Activated CD4-positive, alpha-beta T cell treated with anti-CD3 and anti-CD28 coated beads for 36 hours (primary cell): Measurements from ENCODE around the gene RILP. TPM values are rescaled to one million over a fixed set of nuclear protein-coding genes. Genes with fewer than 3 reads are reported as not detected.
"Not testable (repeated sequence)": the region's sequence is repeated elsewhere in the genome, so short reads cannot be mapped to it uniquely, and the experiment has no call there.

Experiments
- ATAC-seq: fragments of 200-7000 bp; cut with Tn5 transposase; one replicate; pipeline ENCODE4 v1.10.0; 2021; ENCODE audit warnings: mild to moderate bottlenecking, moderate library complexity
- CTCF ChIA-PET: fragments of 350-600 bp; sonication (Branson Sonifier 250); formaldehyde crosslinking; loops from one replicate; lab custom pipeline; 2021; ENCODE audit warnings: antibody characterized with exemption; lab: Charles Lee
- POLR2A ChIA-PET: fragments of 350-600 bp; sonication (Branson Sonifier 250); formaldehyde crosslinking; loops from one replicate; lab custom pipeline; 2021; ENCODE audit warnings: antibody characterized with exemption, inconsistent platforms; lab: Charles Lee
- DNase-seq: peaks from one replicate; pipeline ENCODE4 v3.0.0-alpha.2; 2020
- H3K27ac Mint-ChIP-seq: one replicate; pipeline ENCODE4 v1.8.0; 2021; ENCODE audit warnings: mixed read lengths
- H3K27me3 Mint-ChIP-seq: one replicate; pipeline ENCODE4 v1.8.0; 2021; ENCODE audit warnings: mixed read lengths
- H3K36me3 Mint-ChIP-seq: one replicate; pipeline ENCODE4 v1.8.0; 2021; ENCODE audit warnings: low read depth, mixed read lengths
- H3K4me1 Mint-ChIP-seq: one replicate; pipeline ENCODE4 v1.8.0; 2021; ENCODE audit warnings: mixed read lengths
- H3K4me3 Mint-ChIP-seq: one replicate; pipeline ENCODE4 v1.8.0; 2021; ENCODE audit warnings: mild to moderate bottlenecking, moderate library complexity, mixed read lengths
- H3K9me3 Mint-ChIP-seq: one replicate; pipeline ENCODE4 v1.8.0; 2021; ENCODE audit warnings: low read depth, mixed read lengths
- intact Hi-C, 2 experiments: fragments of 100-400 bp; cut with DNase I in 1 of 2; cut with micrococcal nuclease in 1 of 2; formaldehyde crosslinking; loops; one replicate each; pipeline versions ENCODE4 v1.14.2 to v1.15.1; 2022 to 2024; cut with DNase I, micrococcal nuclease
- total RNA-seq, 2 experiments: library from RNA; stranded (reverse); gene quantifications; one replicate each; pipeline ENCODE4 v1.2.3, GENCODE V29; 2021

RILP gene
- total RNA-seq = 1 to 10 TPM; 2.1 to 2.6 TPM

- H3K4me3 Mint-ChIP-seq = peak within 1 kb of the TSS; percentile 43
- H3K4me1 Mint-ChIP-seq = peaks cover 17% of the 10 kb centered on the region
- no peak for DNase-seq
- H3K9me3 Mint-ChIP-seq = no peaks in the 10 kb centered on the region
- ChIA-PET POLR2A (interaction anchor here (0.9 to 1.4 kb wide), 5 partner anchors 12 to 67 kb away, joined by 3 to 6 read pairs (median 4); no protein-coding TSS in a partner anchor), CTCF (interaction anchor here (0.6 to 2.6 kb wide), 21 partner anchors 9 to 376 kb away, joined by 3 to 14 read pairs (median 4); partner anchors contain the start of gene RTN4RL1)
- H3K36me3 Mint-ChIP-seq = peaks cover 34% of the 10 kb centered on the region
- peak within 1 kb of the TSS; percentile 43 for H3K27ac Mint-ChIP-seq
- intact Hi-C loops = loop anchor here (1.0 to 5.0 kb wide), 18 partner anchors 22 to 862 kb away; partner anchors contain the start of genes PRPF8 (in 2 of the 2), CRK (in 1 of the 2), DPH1 (in 1 of the 2) and INPP5K (in 1 of the 2)
- H3K27me3 Mint-ChIP-seq = no peaks in the 10 kb centered on the region
- ATAC-seq = peak; percentile 5
These were observed at the start of gene RILP for GRCh38 chr17:1649844-1650501. Gene RILP (minus strand): TSS chr17:1649866. CDS start chr17:1649804, 62 bp downstream.

- intact Hi-C loops = no loop called here
- ATAC-seq (no peak), DNase-seq (no peak)
- Mint-ChIP-seq H3K36me3 (no peaks in the 10 kb centered on the region), H3K9me3 (no peaks in the 10 kb centered on the region), H3K4me1 (no peaks in the 10 kb centered on the region), H3K27ac (no peak overlapping the region), H3K27me3 (peaks cover 3% of the 10 kb centered on the region), H3K4me3 (no peak overlapping the region)
- ChIA-PET CTCF (interaction anchor here (0.6 kb wide), 1 partner anchor 99 kb away, joined by 3 read pairs; no protein-coding TSS in a partner anchor), POLR2A (no interaction called here)
These were observed 48.0 kb upstream of the RILP start for GRCh38 chr17:1697681-1698080.

- ChIA-PET CTCF (no interaction called here), POLR2A (no interaction called here)
- peaks cover 5% of the 10 kb centered on the region for H3K27me3 Mint-ChIP-seq
- H3K27ac Mint-ChIP-seq = no peak overlapping the region
- no peaks in the 10 kb centered on the region for H3K36me3 Mint-ChIP-seq
- DNase-seq (no peak), ATAC-seq (no peak)
- H3K9me3 Mint-ChIP-seq = peaks cover 2% of the 10 kb centered on the region
- no peaks in the 10 kb centered on the region for H3K4me1 Mint-ChIP-seq
- intact Hi-C loops = no loop called here
- no peak overlapping the region for H3K4me3 Mint-ChIP-seq
These were observed 45.7 kb upstream of the RILP start for GRCh38 chr17:1695365-1695764.

GRCh38 chr17:1693339-1693738 is 43.7 kb upstream of the RILP start:
- intact Hi-C loops = no loop called here
- H3K27ac Mint-ChIP-seq = no peak overlapping the region
- ChIA-PET CTCF (interaction anchor here (0.6 kb wide), 2 partner anchors 57 to 975 kb away, joined by 3 read pairs; no protein-coding TSS in a partner anchor), POLR2A (no interaction called here)
- no peak for ATAC-seq
- no peak overlapping the region for H3K4me3 Mint-ChIP-seq
- H3K36me3 Mint-ChIP-seq = no peaks in the 10 kb centered on the region
- H3K27me3 Mint-ChIP-seq = peaks cover 5% of the 10 kb centered on the region
- no peaks in the 10 kb centered on the region for H3K4me1 Mint-ChIP-seq
- no peak for DNase-seq
- peaks cover 2% of the 10 kb centered on the region for H3K9me3 Mint-ChIP-seq

GRCh38 chr17:1690544-1691221 is 41.0 kb upstream of the RILP start:
- Mint-ChIP-seq H3K4me3 (no peak overlapping the region), H3K27ac (no peak overlapping the region), H3K9me3 (peaks cover 2% of the 10 kb centered on the region), H3K4me1 (peaks cover 2% of the 10 kb centered on the region), H3K27me3 (peaks cover 5% of the 10 kb centered on the region), H3K36me3 (no peaks in the 10 kb centered on the region)
- CTCF ChIA-PET = no interaction called here
- no peak for ATAC-seq
- POLR2A ChIA-PET = no interaction called here
- no peak for DNase-seq
- intact Hi-C loops = no loop called here

GRCh38 chr17:1688405-1688804 is 38.7 kb upstream of the RILP start:
- H3K27ac Mint-ChIP-seq, H3K9me3 Mint-ChIP-seq, H3K27me3 Mint-ChIP-seq, DNase-seq, intact Hi-C loops, H3K4me3 Mint-ChIP-seq, ATAC-seq: not testable (repeated sequence)
- Mint-ChIP-seq H3K36me3 (peaks cover 10% of the 10 kb centered on the region), H3K4me1 (peaks cover 16% of the 10 kb centered on the region)
- CTCF ChIA-PET = interaction anchor here (0.7 kb wide), 1 partner anchor 125 kb away, joined by 4 read pairs; no protein-coding TSS in a partner anchor
- POLR2A ChIA-PET = interaction anchor here (0.6 kb wide), 1 partner anchor 631 kb away, joined by 3 read pairs; no protein-coding TSS in a partner anchor

GRCh38 chr17:1686086-1686485 is 36.4 kb upstream of the RILP start:
- H3K4me1 Mint-ChIP-seq = peaks cover 34% of the 10 kb centered on the region
- ChIA-PET POLR2A (no interaction called here), CTCF (interaction anchor here (0.9 kb wide), 1 partner anchor 73 kb away, joined by 3 read pairs; no protein-coding TSS in a partner anchor)
- no peaks in the 10 kb centered on the region for H3K9me3 Mint-ChIP-seq
- ATAC-seq (no peak), DNase-seq (no peak)
- intact Hi-C loops = no loop called here
- peak overlapping the region; percentile 6 for H3K4me3 Mint-ChIP-seq
- H3K36me3 Mint-ChIP-seq = peaks cover 34% of the 10 kb centered on the region
- no peaks in the 10 kb centered on the region for H3K27me3 Mint-ChIP-seq
- peak overlapping the region; percentile 5 for H3K27ac Mint-ChIP-seq

GRCh38 chr17:1684378-1685189 is 34.9 kb upstream of the RILP start, which contains the start of gene PRPF8:
Gene PRPF8 (minus strand): TSS chr17:1684867. CDS start chr17:1684571, 296 bp downstream.
- ChIA-PET POLR2A (interaction anchor here (1.1 to 1.3 kb wide), 2 partner anchors 15 to 32 kb away, joined by 3 to 5 read pairs; no protein-coding TSS in a partner anchor), CTCF (interaction anchor here (0.9 to 1.8 kb wide), 4 partner anchors 9 to 36 kb away, joined by 3 to 9 read pairs (median 7); no protein-coding TSS in a partner anchor)
- DNase-seq (peak; percentile 99), ATAC-seq (peak; percentile 100)
- peak within 1 kb of the TSS; percentile 93 for H3K27ac Mint-ChIP-seq
- peak within 1 kb of the TSS; percentile 98 for H3K4me3 Mint-ChIP-seq
- intact Hi-C loops = loop anchor here (1.0 to 2.0 kb wide), 10 partner anchors 26 to 619 kb away; partner anchors contain the start of genes RILP (in 2 of the 2), DPH1 (in 1 of the 2), INPP5K (in 1 of the 2) and SLC43A2 (in 1 of the 2)
- no peaks in the 10 kb centered on the region for H3K9me3 Mint-ChIP-seq
- peaks cover 34% of the 10 kb centered on the region for H3K4me1 Mint-ChIP-seq
- peaks cover 48% of the 10 kb centered on the region for H3K36me3 Mint-ChIP-seq
- H3K27me3 Mint-ChIP-seq = no peaks in the 10 kb centered on the region

GRCh38 chr17:1683459-1683858 is 33.8 kb upstream of the RILP start:
- no peaks in the 10 kb centered on the region for H3K9me3 Mint-ChIP-seq
- H3K27me3 Mint-ChIP-seq = no peaks in the 10 kb centered on the region
- DNase-seq (no peak), ATAC-seq (no peak)
- H3K4me1 Mint-ChIP-seq = peaks cover 34% of the 10 kb centered on the region
- ChIA-PET POLR2A (no interaction called here), CTCF (interaction anchor here (0.6 to 1.8 kb wide), 6 partner anchors 14 to 371 kb away, joined by 3 to 9 read pairs (median 5); no protein-coding TSS in a partner anchor)
- peaks cover 58% of the 10 kb centered on the region for H3K36me3 Mint-ChIP-seq
- peak overlapping the region; percentile 98 for H3K4me3 Mint-ChIP-seq
- peak overlapping the region; percentile 93 for H3K27ac Mint-ChIP-seq
- intact Hi-C loops = no loop called here

GRCh38 chr17:1676401-1676800 is 26.7 kb upstream of the RILP start:
- DNase-seq (no peak), ATAC-seq (no peak)
- Mint-ChIP-seq H3K36me3 (peaks cover 87% of the 10 kb centered on the region), H3K27me3 (no peaks in the 10 kb centered on the region), H3K4me3 (no peak overlapping the region), H3K27ac (no peak overlapping the region), H3K4me1 (peaks cover 2% of the 10 kb centered on the region), H3K9me3 (no peaks in the 10 kb centered on the region)
- POLR2A ChIA-PET = interaction anchor here (0.6 kb wide), 1 partner anchor 10 kb away, joined by 5 read pairs; no protein-coding TSS in a partner anchor
- CTCF ChIA-PET = no interaction called here
- intact Hi-C loops = no loop called here
